GM12891 (cell line): ENCODE data around the gene LRIT2.

Experiments used
- POLR2A ChIP-seq: IDR thresholded peaks from 2 replicates; pipeline ENCODE4 v1.6.1; 2011; ENCODE audit warnings: low read depth, low read length, control low read depth
- TAF1 ChIP-seq: IDR thresholded peaks from 2 replicates; pipeline ENCODE4 v1.6.1; 2011; ENCODE audit warnings: low read depth, low read length, control low read depth

DNA sequence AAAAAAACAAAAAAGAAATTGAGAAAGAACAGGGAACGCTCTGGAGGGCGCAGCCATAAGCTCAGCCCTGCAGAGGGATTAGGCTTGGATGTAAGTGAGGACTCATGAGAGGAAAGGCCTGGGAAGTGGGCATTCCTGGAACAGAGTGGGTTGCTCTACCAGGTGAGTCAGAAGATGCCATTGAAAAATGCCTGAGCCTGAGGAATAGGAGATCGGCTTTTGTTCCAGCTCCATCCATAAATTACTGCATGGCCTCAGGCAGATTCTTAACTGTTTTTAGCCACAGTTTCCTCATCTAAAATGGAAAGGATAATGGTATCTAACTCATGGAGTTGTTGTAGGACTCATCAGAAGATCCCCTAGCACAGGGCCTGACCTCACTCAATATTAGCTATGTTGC is 18.4 kb upstream of the LRIT2 start:
- TF ChIP-seq POLR2A (no peak), TAF1 (no peak)
